SK-N-SH (cell line): ENCODE measurements around the gene GARNL3. TPM values are rescaled to one million over a fixed set of nuclear protein-coding genes. Genes with fewer than 3 reads are reported as not detected.

Experiments
- CTCF ChIA-PET: fragments of 300-600, 350-600 bp; formaldehyde crosslinking; extraction: SDS; loops from one replicate; lab custom pipeline; 2021; lab: Yijun Ruan, JAX
- POLR2A ChIA-PET: fragments of 350-600 bp; sonication (Branson Sonifier 250); formaldehyde crosslinking; extraction: SDS; loops from one replicate; lab custom pipeline; 2020; ENCODE audit warnings: antibody characterized with exemption, inconsistent platforms; lab: Yijun Ruan, JAX
- DNase-seq: peaks from one replicate; pipeline ENCODE4 v3.0.0; 2012
- H2AFZ ChIP-seq: fragments of 200-600 bp; sonication (generic); 2 replicates; pipeline ENCODE4 v1.8.1; 2016; ENCODE audit warnings: antibody characterized with exemption, mild to moderate bottlenecking, low read depth
- H3F3A ChIP-seq: fragments of 200-600 bp; sonication (generic); replicated peaks from 2 replicates; pipeline ENCODE3; 2016; ENCODE audit warnings: antibody characterized with exemption, mild to moderate bottlenecking; ENCODE audit not compliant: insufficient read depth
- H3K27ac ChIP-seq, 2 experiments: fragments of 200-500 bp in 1 of 2; fragments of 200-600 bp in 1 of 2; sonication (Bioruptor generic) in 1 of 2; sonication (generic), shearing (Covaris generic) in 1 of 2; 2 replicates each; pipeline versions ENCODE4 v1.5.1 to v1.6.1; 2014 to 2016; ENCODE audit warnings: low read depth in 2 of 2, inconsistent platforms in 1 of 2, low read length in 1 of 2, mild to moderate bottlenecking in 1 of 2, mixed read lengths in 1 of 2
- H3K27me3 ChIP-seq: fragments of 200-600 bp; sonication (generic), shearing (Covaris generic); 2 replicates; pipeline ENCODE4 v1.6.1; 2016; ENCODE audit warnings: mixed run types; ENCODE audit not compliant: insufficient read depth
- H3K36me3 ChIP-seq, 2 experiments: fragments of 200-500 bp in 1 of 2; fragments of 200-600 bp in 1 of 2; sonication (Bioruptor generic) in 1 of 2; sonication (generic) in 1 of 2; replicated peaks in 1 of 2; 2 replicates each; pipeline versions ENCODE3 to v1.5.1; 2014 to 2016; ENCODE audit warnings: low read length in 1 of 2, mild to moderate bottlenecking in 1 of 2; ENCODE audit not compliant: insufficient read depth in 2 of 2, control insufficient read depth in 1 of 2
- H3K4me1 ChIP-seq, 2 experiments: fragments of 200-500 bp in 1 of 2; fragments of 200-600 bp in 1 of 2; sonication (Bioruptor generic) in 1 of 2; sonication (generic), shearing (Covaris generic) in 1 of 2; 2 replicates each; pipeline versions ENCODE4 v1.5.1 to v1.6.1; 2014 to 2016; ENCODE audit warnings: low read depth in 1 of 2, low read length in 1 of 2, mixed run types in 1 of 2; ENCODE audit not compliant: insufficient read depth in 2 of 2, control insufficient read depth in 1 of 2
- H3K4me2 ChIP-seq: fragments of 200-600 bp; sonication (generic), shearing (Covaris generic); 2 replicates; pipeline ENCODE4 v1.6.1; 2017; ENCODE audit warnings: mixed run types
- H3K4me3 ChIP-seq, 2 experiments: fragments of 200-500 bp in 1 of 2; fragments of 200-600 bp in 1 of 2; sonication (Bioruptor generic) in 1 of 2; sonication (generic), shearing (Covaris generic) in 1 of 2; 2 replicates each; pipeline versions ENCODE4 v1.5.1 to v1.8.1; 2014 to 2016; ENCODE audit warnings: low read depth in 2 of 2, inconsistent platforms in 1 of 2, low read length in 1 of 2, mild to moderate bottlenecking in 1 of 2, mixed read lengths in 1 of 2, moderate library complexity in 1 of 2
- H3K79me2 ChIP-seq: fragments of 200-600 bp; sonication (generic); 2 replicates; pipeline ENCODE4 v1.8.1; 2017; ENCODE audit warnings: mild to moderate bottlenecking; ENCODE audit not compliant: insufficient read depth
- H3K9ac ChIP-seq: fragments of 200-600 bp; sonication (generic); 2 replicates; pipeline ENCODE4 v1.6.1; 2017; ENCODE audit warnings: mixed run types
- H3K9me2 ChIP-seq: fragments of 200-600 bp; sonication (generic); 2 replicates; pipeline ENCODE4 v1.6.1; 2017; ENCODE audit warnings: mixed run types
- H3K9me3 ChIP-seq: fragments of 200-600 bp; sonication (generic); 2 replicates; pipeline ENCODE4 v1.6.1; 2017; ENCODE audit warnings: mixed run types, mild to moderate bottlenecking, moderate library complexity
- H4K20me1 ChIP-seq: fragments of 200-600 bp; sonication (generic); 2 replicates; pipeline ENCODE4 v1.6.1; 2017; ENCODE audit warnings: mild to moderate bottlenecking, mixed run types; ENCODE audit not compliant: insufficient read depth
- FOXJ3 ChIP-seq: sonication (generic); formaldehyde crosslinking; IDR thresholded peaks from 2 replicates; pipeline ENCODE4 v1.5.1; 2020; ENCODE audit warnings: mild to moderate bottlenecking, missing genetic modification reagents
- GATA2 ChIP-seq: sonication (generic); formaldehyde crosslinking; IDR thresholded peaks from 2 replicates; pipeline ENCODE4 v1.5.0; 2020; ENCODE audit warnings: mild to moderate bottlenecking, missing genetic modification reagents
- IRF3 ChIP-seq: fragments of 150-350 bp; IDR thresholded peaks from 2 replicates; pipeline ENCODE4 v1.6.1; 2016; ENCODE audit warnings: mild to moderate bottlenecking, low read depth, low read length
- PBX3 ChIP-seq: IDR thresholded peaks from 2 replicates; pipeline ENCODE4; 2012
- POLR2AphosphoS5 ChIP-seq: IDR thresholded peaks from 2 replicates; pipeline ENCODE4 v1.6.1; 2012; ENCODE audit warnings: low read depth, low read length
- SMC3 ChIP-seq: IDR thresholded peaks from 2 replicates; pipeline ENCODE4 v1.6.1; 2012; ENCODE audit warnings: low read depth, low read length, improper control_type of control experiment
- TAF1 ChIP-seq: IDR thresholded peaks from 2 replicates; pipeline ENCODE4 v1.6.1; 2012; ENCODE audit warnings: low read depth, mild to moderate bottlenecking, low read length, moderate library complexity, borderline replicate concordance
- USF2 ChIP-seq: fragments of 150-350 bp; IDR thresholded peaks from 2 replicates; pipeline ENCODE4 v1.6.1; 2017; ENCODE audit warnings: antibody characterized with exemption, low read length, low read depth, borderline replicate concordance
- ZBTB33 ChIP-seq: IDR thresholded peaks from 2 replicates; pipeline ENCODE4 v1.4.0; 2012; ENCODE audit warnings: low read depth, borderline replicate concordance
- WGBS: methylation state at CpG from one replicate; pipeline ENCODE4 v1.1.6; 2017; ENCODE audit warnings: low lambda C conversion rate; 5-methylcytosine and 5-hydroxymethylcytosine counted together
- polyA plus RNA-seq, 3 experiments: library from polyadenylated mRNA; depleted of rRNA; stranded (reverse); fragments of >200 nt; gene quantifications; 2 replicates each; pipeline ENCODE4 v1.2.3, GENCODE V29; 2012

GARNL3 gene
- polyA plus RNA-seq, 1 of the 3 experiments (the other 2 are of a cell fraction): 9.1 TPM

- Histone ChIP-seq H3K79me2 (no peaks in the 10 kb centered on the region), H3K4me2 (no peak overlapping the region), H3K4me3 (no peak overlapping the region), H3K27me3 (no peaks in the 10 kb centered on the region)
- TF ChIP-seq GATA2 (CRISPR knock-in tag) (no peak), TAF1 (no peak)
- TF ChIP-seq, all 33 proteins: peak for 0
- no peaks in the 10 kb centered on the region for H3K9me2 ChIP-seq
- H3K27ac ChIP-seq: no peak overlapping the region
- H3K4me1 ChIP-seq: peaks cover 0 to 2% of the 10 kb centered on the region in 2 experiments; a peak in 1 of 4 replicates
- WGBS: 87% methylated on average over 7 of the region's 7 CpGs
- DNase-seq: no peak
- ChIA-PET CTCF (interaction anchor here (0.8 to 1.8 kb wide), 4 partner anchors 14 to 429 kb away, joined by 3 to 5 read pairs (median 4); no protein-coding TSS in a partner anchor), POLR2A (interaction anchor here (1.4 kb wide), 1 partner anchor 10 kb away, joined by 3 read pairs; no protein-coding TSS in a partner anchor)
- no peaks in the 10 kb centered on the region for H3K36me3 ChIP-seq
- H3K9me3 ChIP-seq: no peaks in the 10 kb centered on the region
- H2AFZ ChIP-seq: no peak overlapping the region
- H3F3A ChIP-seq: no peaks in the 10 kb centered on the region
- H3K9ac ChIP-seq: no peak overlapping the region
- no peaks in the 10 kb centered on the region for H4K20me1 ChIP-seq
Measured at GRCh38 chr9:127370147-127370579, 105.6 kb downstream of the GARNL3 start.

- Histone ChIP-seq H4K20me1 (no peaks in the 10 kb centered on the region), H3K9ac (no peak overlapping the region), H3K27ac (no peak overlapping the region), H3K9me2 (no peaks in the 10 kb centered on the region), H2AFZ (no peak overlapping the region), H3F3A (no peaks in the 10 kb centered on the region), H3K4me3 (no peak overlapping the region), H3K36me3 (no peaks in the 10 kb centered on the region), H3K4me1 (peaks cover 0 to 2% of the 10 kb centered on the region in 2 experiments; a peak in 1 of 4 replicates), H3K4me2 (no peak overlapping the region), H3K27me3 (no peaks in the 10 kb centered on the region), H3K9me3 (no peaks in the 10 kb centered on the region), H3K79me2 (no peaks in the 10 kb centered on the region)
- TF ChIP-seq IRF3 (no peak), ZBTB33 (no peak), SMC3 (no peak), TAF1 (no peak), USF2 (no peak), PBX3 (no peak), FOXJ3 (CRISPR knock-in tag) (no peak), GATA2 (CRISPR knock-in tag) (no peak), POLR2AphosphoS5 (no peak)
- ChIA-PET CTCF (interaction anchor here (0.6 to 1.8 kb wide), 6 partner anchors 15 to 400 kb away, joined by 3 to 5 read pairs (median 4); no protein-coding TSS in a partner anchor), POLR2A (interaction anchor here (1.4 kb wide), 1 partner anchor 11 kb away, joined by 3 read pairs; no protein-coding TSS in a partner anchor)
- DNase-seq: no peak
- 86% methylated on average over 13 of the region's 13 CpGs for WGBS
Measured at GRCh38 chr9:127370672-127371648, 106.4 kb downstream of the GARNL3 start.
